Stimulated activated CD4-positive, alpha-beta T cell treated with anti-CD3 and anti-CD28 coated beads, Interleukin-2, amount 100 ng/mL, for 4 hours (primary cell): ENCODE measurements around the gene KCNT1.

Source experiments
- DNase-seq: peaks from one replicate; pipeline ENCODE4 v3.0.0-alpha.2; 2020; ENCODE audit warnings: low read depth

The KCNT1 gene

GRCh38 chr9:135821116-135821515 lies 119.1 kb downstream of the KCNT1 start:
- no peak for DNase-seq

GRCh38 chr9:135821733-135822373 lies 119.9 kb downstream of the KCNT1 start:
- no peak for DNase-seq

- no peak for DNase-seq
These were observed 120.4 kb downstream of the KCNT1 start for GRCh38 chr9:135822374-135822755.

- no peak for DNase-seq
These were observed 121.1 kb downstream of the KCNT1 start for GRCh38 chr9:135823036-135823435.

GRCh38 chr9:135825435-135826187 lies 123.6 kb downstream of the KCNT1 start:
- no peak for DNase-seq

GRCh38 chr9:135826188-135826545 lies 124.2 kb downstream of the KCNT1 start:
- no peak for DNase-seq

- DNase-seq = no peak
These were observed 125.3 kb downstream of the KCNT1 start for GRCh38 chr9:135827301-135827700.

- DNase-seq = no peak
These were observed 126.0 kb downstream of the KCNT1 start for GRCh38 chr9:135827866-135828580.

- no peak for DNase-seq
These were observed 126.7 kb downstream of the KCNT1 start for GRCh38 chr9:135828656-135829055.

- DNase-seq = no peak
These were observed 128.5 kb downstream of the KCNT1 start for GRCh38 chr9:135830496-135830895.

GRCh38 chr9:135833864-135834263 lies 131.9 kb downstream of the KCNT1 start:
- DNase-seq = no peak

GRCh38 chr9:135835131-135835530 lies 133.1 kb downstream of the KCNT1 start:
- no peak for DNase-seq

- DNase-seq = no peak
These were observed 137.5 kb downstream of the KCNT1 start for GRCh38 chr9:135839516-135839915.

GRCh38 chr9:135840107-135840506 lies 138.1 kb downstream of the KCNT1 start:
- DNase-seq = no peak

- DNase-seq = no peak
These were observed 138.6 kb downstream of the KCNT1 start for GRCh38 chr9:135840539-135840938.
